ENCODE measurements around the gene C12orf76.

- no peak for TF ChIP-seq CTCF (IDR thresholded peaks at IDR 0.05)
- TF ChIP-seq MAX (IDR thresholded peaks at IDR 0.05; ENCODE audit: low read depth) = peak; percentile 96
- TF ChIP-seq POLR2AphosphoS5 (IDR thresholded peaks at IDR 0.05; ENCODE audit: low read depth, low read length) = peak; percentile 82
- 0 out of 2 replicates have a peak, but pooled peaks have one; percentile 33 for TF ChIP-seq FOXM1 (IDR thresholded peaks at IDR 0.05; ENCODE audit: low read depth)
- TF ChIP-seq USF1 (IDR thresholded peaks at IDR 0.05; ENCODE audit: borderline replicate concordance, low read depth) = peak; percentile 82
These were observed 49.2 kb downstream of the C12orf76 start, which contains the start of gene ANKRD13A for GRCh38 chr12:109998904-109999648.
